ENCODE data around the gene FCGR3A. TPM values are rescaled to one million over a fixed set of nuclear protein-coding genes. Genes with fewer than 3 reads are reported as not detected.
"Not testable (repeated sequence)": the region's sequence is repeated elsewhere in the genome, so short reads cannot be mapped to it uniquely, and the experiment has no call there.

Gene FCGR3A
- not detected for polyA plus RNA-seq (2013, experiment 1 of 4)
- not detected for polyA plus RNA-seq (2013, experiment 2 of 4)
- polyA plus RNA-seq (2013, experiment 3 of 4) = not detected
- not detected for polyA plus RNA-seq (2013, experiment 4 of 4)

GRCh38 chr1:161549652-161550051 is at the start of gene FCGR3A:
TSS of gene FCGR3A (minus strand) at chr1:161549818. CDS start at chr1:161549736, 82 bp downstream.
- WGBS, 2 experiments = 85 to 100% methylated on average over 2 of the region's 2 CpGs
- no peaks in the 10 kb centered on the region for H3K4me1 ChIP-seq (ENCODE audit: control insufficient read depth, insufficient read depth, low read length)
- H3K36me3 ChIP-seq (ENCODE audit: control insufficient read depth, insufficient read depth, low read length) = no peaks in the 10 kb centered on the region
- H3K27me3 ChIP-seq (ENCODE audit: control insufficient read depth, insufficient read depth, low read length, poor library complexity, severe bottlenecking) = no peaks in the 10 kb centered on the region
- no peak within 1 kb of the TSS for H3K4me3 ChIP-seq (ENCODE audit: insufficient read depth, low read depth, low read length)
- no peaks in the 10 kb centered on the region for H3K9me3 ChIP-seq (ENCODE audit: control insufficient read depth, low read length)
- H3K27ac ChIP-seq (ENCODE audit: insufficient read depth, low read depth, low read length, poor library complexity, severe bottlenecking) = no peak within 1 kb of the TSS

GRCh38 chr1:161597077-161597476 is 47.5 kb upstream of the FCGR3A start:
- not testable (repeated sequence) for H3K27me3 ChIP-seq (ENCODE audit: control insufficient read depth, insufficient read depth, low read length, poor library complexity, severe bottlenecking); H3K9me3 ChIP-seq (ENCODE audit: control insufficient read depth, low read length); H3K4me3 ChIP-seq (ENCODE audit: insufficient read depth, low read depth, low read length); H3K4me1 ChIP-seq (ENCODE audit: control insufficient read depth, insufficient read depth, low read length); H3K27ac ChIP-seq (ENCODE audit: insufficient read depth, low read depth, low read length, poor library complexity, severe bottlenecking); H3K36me3 ChIP-seq (ENCODE audit: control insufficient read depth, insufficient read depth, low read length)
- 94 to 98% methylated on average over 2 to 3 of the region's 3 CpGs for WGBS, 2 experiments

- H3K9me3 ChIP-seq (ENCODE audit: control insufficient read depth, low read length); H3K27ac ChIP-seq (ENCODE audit: insufficient read depth, low read depth, low read length, poor library complexity, severe bottlenecking): not testable (repeated sequence)
- whole genome bisulfite sequencing, 2 experiments = no CpG with 5 or more reads among the region's 2 CpGs
Observed at GRCh38 chr1:161595583-161595982, 46.0 kb upstream of the FCGR3A start.

GRCh38 chr1:161595173-161595572 is 45.6 kb upstream of the FCGR3A start:
- not testable (repeated sequence) for H3K4me1 ChIP-seq (ENCODE audit: control insufficient read depth, insufficient read depth, low read length); H3K4me3 ChIP-seq (ENCODE audit: insufficient read depth, low read depth, low read length); H3K36me3 ChIP-seq (ENCODE audit: control insufficient read depth, insufficient read depth, low read length); H3K27me3 ChIP-seq (ENCODE audit: control insufficient read depth, insufficient read depth, low read length, poor library complexity, severe bottlenecking); H3K9me3 ChIP-seq (ENCODE audit: control insufficient read depth, low read length); H3K27ac ChIP-seq (ENCODE audit: insufficient read depth, low read depth, low read length, poor library complexity, severe bottlenecking)
- WGBS, 2 experiments = 48 to 74% methylated on average over 2 of the region's 2 CpGs

More at GRCh38 chr1:161595583-161595982, 46.0 kb upstream of the FCGR3A start:
- not testable (repeated sequence) for H3K27me3 ChIP-seq (ENCODE audit: control insufficient read depth, insufficient read depth, low read length, poor library complexity, severe bottlenecking); H3K36me3 ChIP-seq (ENCODE audit: control insufficient read depth, insufficient read depth, low read length); H3K4me3 ChIP-seq (ENCODE audit: insufficient read depth, low read depth, low read length); H3K4me1 ChIP-seq (ENCODE audit: control insufficient read depth, insufficient read depth, low read length)

GRCh38 chr1:161594269-161594984 is 44.8 kb upstream of the FCGR3A start:
- not testable (repeated sequence) for H3K27ac ChIP-seq (ENCODE audit: insufficient read depth, low read depth, low read length, poor library complexity, severe bottlenecking); H3K4me3 ChIP-seq (ENCODE audit: insufficient read depth, low read depth, low read length); H3K27me3 ChIP-seq (ENCODE audit: control insufficient read depth, insufficient read depth, low read length, poor library complexity, severe bottlenecking); H3K36me3 ChIP-seq (ENCODE audit: control insufficient read depth, insufficient read depth, low read length); H3K4me1 ChIP-seq (ENCODE audit: control insufficient read depth, insufficient read depth, low read length); H3K9me3 ChIP-seq (ENCODE audit: control insufficient read depth, low read length)
- WGBS, 2 experiments = 56 to 62% methylated on average over 4 of the region's 4 CpGs

GRCh38 chr1:161593092-161593755 is 43.6 kb upstream of the FCGR3A start:
- not testable (repeated sequence) for H3K27ac ChIP-seq (ENCODE audit: insufficient read depth, low read depth, low read length, poor library complexity, severe bottlenecking)
- WGBS, 2 experiments = 90 to 92% methylated on average over 11 of the region's 11 CpGs

GRCh38 chr1:161592586-161592985 is 43.0 kb upstream of the FCGR3A start:
- H3K27me3 ChIP-seq (ENCODE audit: control insufficient read depth, insufficient read depth, low read length, poor library complexity, severe bottlenecking); H3K4me1 ChIP-seq (ENCODE audit: control insufficient read depth, insufficient read depth, low read length); H3K27ac ChIP-seq (ENCODE audit: insufficient read depth, low read depth, low read length, poor library complexity, severe bottlenecking); H3K9me3 ChIP-seq (ENCODE audit: control insufficient read depth, low read length); H3K36me3 ChIP-seq (ENCODE audit: control insufficient read depth, insufficient read depth, low read length); H3K4me3 ChIP-seq (ENCODE audit: insufficient read depth, low read depth, low read length): not testable (repeated sequence)
- 95% methylated on average over 2 of the region's 3 CpGs; no CpG with 5 or more reads in 1 of the 2 experiments for WGBS, 2 experiments

More at GRCh38 chr1:161593092-161593755, 43.6 kb upstream of the FCGR3A start:
- H3K9me3 ChIP-seq (ENCODE audit: control insufficient read depth, low read length); H3K4me1 ChIP-seq (ENCODE audit: control insufficient read depth, insufficient read depth, low read length); H3K27me3 ChIP-seq (ENCODE audit: control insufficient read depth, insufficient read depth, low read length, poor library complexity, severe bottlenecking); H3K36me3 ChIP-seq (ENCODE audit: control insufficient read depth, insufficient read depth, low read length); H3K4me3 ChIP-seq (ENCODE audit: insufficient read depth, low read depth, low read length): not testable (repeated sequence)

- H3K4me3 ChIP-seq (ENCODE audit: insufficient read depth, low read depth, low read length); H3K36me3 ChIP-seq (ENCODE audit: control insufficient read depth, insufficient read depth, low read length); H3K4me1 ChIP-seq (ENCODE audit: control insufficient read depth, insufficient read depth, low read length); H3K27ac ChIP-seq (ENCODE audit: insufficient read depth, low read depth, low read length, poor library complexity, severe bottlenecking); H3K27me3 ChIP-seq (ENCODE audit: control insufficient read depth, insufficient read depth, low read length, poor library complexity, severe bottlenecking); H3K9me3 ChIP-seq (ENCODE audit: control insufficient read depth, low read length): not testable (repeated sequence)
- 65 to 84% methylated on average over 1 of the region's 6 CpGs for WGBS, 2 experiments
Observed at GRCh38 chr1:161589920-161590319, 40.3 kb upstream of the FCGR3A start.

- H3K27me3 ChIP-seq (ENCODE audit: control insufficient read depth, insufficient read depth, low read length, poor library complexity, severe bottlenecking); H3K36me3 ChIP-seq (ENCODE audit: control insufficient read depth, insufficient read depth, low read length); H3K27ac ChIP-seq (ENCODE audit: insufficient read depth, low read depth, low read length, poor library complexity, severe bottlenecking); H3K9me3 ChIP-seq (ENCODE audit: control insufficient read depth, low read length); H3K4me1 ChIP-seq (ENCODE audit: control insufficient read depth, insufficient read depth, low read length); H3K4me3 ChIP-seq (ENCODE audit: insufficient read depth, low read depth, low read length): not testable (repeated sequence)
- 47 to 54% methylated on average over 6 of the region's 8 CpGs for WGBS, 2 experiments
Observed at GRCh38 chr1:161589365-161589764, 39.7 kb upstream of the FCGR3A start.

- not testable (repeated sequence) for H3K36me3 ChIP-seq (ENCODE audit: control insufficient read depth, insufficient read depth, low read length); H3K4me3 ChIP-seq (ENCODE audit: insufficient read depth, low read depth, low read length); H3K27ac ChIP-seq (ENCODE audit: insufficient read depth, low read depth, low read length, poor library complexity, severe bottlenecking); H3K27me3 ChIP-seq (ENCODE audit: control insufficient read depth, insufficient read depth, low read length, poor library complexity, severe bottlenecking); H3K9me3 ChIP-seq (ENCODE audit: control insufficient read depth, low read length); H3K4me1 ChIP-seq (ENCODE audit: control insufficient read depth, insufficient read depth, low read length)
- no CpG with 5 or more reads among the region's 6 CpGs for WGBS, 2 experiments
Observed at GRCh38 chr1:161588596-161588995, 39.0 kb upstream of the FCGR3A start.
